ENCODE results near the gene LHFPL6.

Gene LHFPL6

DNA sequence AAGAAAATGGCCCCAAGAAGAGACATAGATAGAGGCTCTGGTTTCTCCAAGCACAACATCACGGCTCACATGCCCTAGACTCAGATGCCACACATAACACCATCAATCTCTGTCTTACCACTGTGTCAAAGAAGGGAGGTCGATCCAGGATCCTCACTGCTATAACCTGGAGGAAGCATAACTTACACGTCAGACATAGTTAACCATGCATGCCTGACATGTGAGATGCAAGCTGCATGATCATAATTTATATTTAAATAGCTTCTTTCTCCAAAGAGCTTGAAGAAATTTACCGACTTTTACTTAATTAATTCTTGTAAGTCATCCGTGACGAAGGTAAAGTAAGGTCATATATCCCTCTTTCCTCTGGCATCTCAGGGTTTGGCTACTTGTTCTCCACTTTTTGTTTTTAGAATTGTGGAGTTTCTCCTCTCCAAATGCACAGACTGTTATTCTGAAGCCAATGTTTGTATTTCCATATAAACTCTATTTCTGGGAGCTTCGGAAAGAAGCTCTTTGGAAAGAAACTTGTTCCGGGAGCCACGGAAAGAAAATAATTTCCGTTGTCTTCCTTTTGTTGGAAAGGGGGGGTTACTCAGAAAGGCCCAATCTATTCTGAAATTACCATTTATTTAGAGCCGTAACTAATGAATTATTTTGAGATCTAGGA, 205.6 kb downstream of the LHFPL6 start:
- no peak for DNase-seq
- no peaks in the 10 kb centered on the region for H3K9me2 ChIP-seq (replicated peaks; ENCODE audit: insufficient read depth, low read length)
- H3K36me3 ChIP-seq (replicated peaks; ENCODE audit: insufficient read depth, low read length), result no peaks in the 10 kb centered on the region
- no peaks in the 10 kb centered on the region for H3F3A ChIP-seq (ENCODE audit: insufficient read depth, low read length)
- no peaks in the 10 kb centered on the region for H3K4me1 ChIP-seq (ENCODE audit: low read length)
- H3K79me2 ChIP-seq (ENCODE audit: low read length), result no peaks in the 10 kb centered on the region
- TF ChIP-seq, protein P1, sequence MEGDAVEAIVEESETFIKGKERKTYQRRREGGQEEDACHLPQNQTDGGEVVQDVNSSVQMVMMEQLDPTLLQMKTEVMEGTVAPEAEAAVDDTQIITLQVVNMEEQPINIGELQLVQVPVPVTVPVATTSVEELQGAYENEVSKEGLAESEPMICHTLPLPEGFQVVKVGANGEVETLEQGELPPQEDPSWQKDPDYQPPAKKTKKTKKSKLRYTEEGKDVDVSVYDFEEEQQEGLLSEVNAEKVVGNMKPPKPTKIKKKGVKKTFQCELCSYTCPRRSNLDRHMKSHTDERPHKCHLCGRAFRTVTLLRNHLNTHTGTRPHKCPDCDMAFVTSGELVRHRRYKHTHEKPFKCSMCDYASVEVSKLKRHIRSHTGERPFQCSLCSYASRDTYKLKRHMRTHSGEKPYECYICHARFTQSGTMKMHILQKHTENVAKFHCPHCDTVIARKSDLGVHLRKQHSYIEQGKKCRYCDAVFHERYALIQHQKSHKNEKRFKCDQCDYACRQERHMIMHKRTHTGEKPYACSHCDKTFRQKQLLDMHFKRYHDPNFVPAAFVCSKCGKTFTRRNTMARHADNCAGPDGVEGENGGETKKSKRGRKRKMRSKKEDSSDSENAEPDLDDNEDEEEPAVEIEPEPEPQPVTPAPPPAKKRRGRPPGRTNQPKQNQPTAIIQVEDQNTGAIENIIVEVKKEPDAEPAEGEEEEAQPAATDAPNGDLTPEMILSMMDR (IDR thresholded peaks at IDR 0.05; ENCODE audit: low read length), result no peak
- TF ChIP-seq EZH2 (optimal IDR thresholded peaks at IDR 0.05; ENCODE audit: low read depth, low read length), result no peak
- TF ChIP-seq EZH2phosphoT487 (IDR thresholded peaks at IDR 0.05; ENCODE audit: low read length), result no peak
- H3K4me2 ChIP-seq (ENCODE audit: low read depth, low read length), result no peak overlapping the region
- H3K27ac ChIP-seq (ENCODE audit: low read length), result no peak overlapping the region
- H3K27me3 ChIP-seq (replicated peaks; ENCODE audit: insufficient read depth, low read length), result no peaks in the 10 kb centered on the region
- H3K9ac ChIP-seq (ENCODE audit: low read length), result no peak overlapping the region
- no peaks in the 10 kb centered on the region for H4K20me1 ChIP-seq (ENCODE audit: insufficient read depth, low read length)
- H3K4me3 ChIP-seq (ENCODE audit: low read length), result no peak overlapping the region
- H3K9me3 ChIP-seq (replicated peaks; ENCODE audit: insufficient read depth, low read length), result no peaks in the 10 kb centered on the region
- no peak overlapping the region for H2AFZ ChIP-seq (ENCODE audit: low read length)

DNA sequence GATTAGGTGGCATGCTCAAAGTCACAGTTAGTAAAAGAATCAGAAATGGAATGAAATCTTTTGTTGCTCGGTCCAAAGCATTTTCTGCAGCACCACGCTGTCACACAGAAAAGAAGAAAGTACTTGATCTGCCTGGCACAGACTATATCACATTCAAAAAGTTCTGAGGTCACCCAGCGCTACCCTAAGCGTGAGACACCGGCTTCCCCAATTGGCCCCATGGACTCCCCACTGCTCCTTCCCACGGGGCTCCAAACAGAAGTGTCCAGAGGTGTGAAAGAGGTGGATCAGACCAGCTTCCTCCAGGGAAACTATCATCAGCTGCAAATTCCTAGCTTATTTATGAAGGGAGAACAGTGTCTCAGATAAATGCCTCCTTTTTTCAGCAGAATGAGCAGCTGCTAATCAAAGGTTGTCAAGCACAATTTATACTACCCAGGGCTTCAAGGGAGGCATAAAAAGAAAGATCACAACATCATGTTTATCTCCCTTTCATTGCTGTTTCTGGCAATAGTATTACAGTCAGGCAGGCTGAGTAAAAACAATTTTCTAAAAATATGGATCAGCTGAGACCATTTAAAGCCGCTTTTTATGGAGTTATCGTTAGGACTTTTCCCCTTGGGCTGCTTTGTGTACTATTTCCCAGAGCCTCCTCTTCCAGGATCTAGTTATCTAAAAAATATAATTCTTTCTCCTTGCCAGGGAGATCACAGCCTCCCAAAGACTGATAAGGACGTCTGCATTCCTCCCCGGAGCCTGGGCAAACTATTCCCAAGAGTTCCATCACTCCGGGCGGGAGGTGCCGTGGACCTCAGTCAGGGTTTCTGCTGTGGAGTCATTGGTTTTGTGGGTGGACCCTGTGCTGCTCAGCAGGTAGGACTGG, 208.0 kb downstream of the LHFPL6 start:
- no peak overlapping the region for H3K9ac ChIP-seq (ENCODE audit: low read length)
- H3K4me1 ChIP-seq (ENCODE audit: low read length), result no peaks in the 10 kb centered on the region
- H2AFZ ChIP-seq (ENCODE audit: low read length), result no peak overlapping the region
- no peaks in the 10 kb centered on the region for H3K79me2 ChIP-seq (ENCODE audit: low read length)
- H3K27me3 ChIP-seq (replicated peaks; ENCODE audit: insufficient read depth, low read length), result no peaks in the 10 kb centered on the region
- no peak overlapping the region for H3K4me3 ChIP-seq (ENCODE audit: low read length)
- H3K27ac ChIP-seq (ENCODE audit: low read length), result no peak overlapping the region
- no peak overlapping the region for H3K4me2 ChIP-seq (ENCODE audit: low read depth, low read length)
- DNase-seq, result no peak
- no peaks in the 10 kb centered on the region for H3K9me2 ChIP-seq (replicated peaks; ENCODE audit: insufficient read depth, low read length)
- H3K9me3 ChIP-seq (replicated peaks; ENCODE audit: insufficient read depth, low read length), result no peaks in the 10 kb centered on the region
- no peaks in the 10 kb centered on the region for H3F3A ChIP-seq (ENCODE audit: insufficient read depth, low read length)
- TF ChIP-seq EZH2phosphoT487 (IDR thresholded peaks at IDR 0.05; ENCODE audit: low read length) (no peak), EZH2 (optimal IDR thresholded peaks at IDR 0.05; ENCODE audit: low read depth, low read length) (no peak)
- TF ChIP-seq, protein P1 (IDR thresholded peaks at IDR 0.05; ENCODE audit: low read length), result no peak
- H3K36me3 ChIP-seq (replicated peaks; ENCODE audit: insufficient read depth, low read length), result no peaks in the 10 kb centered on the region
- no peaks in the 10 kb centered on the region for H4K20me1 ChIP-seq (ENCODE audit: insufficient read depth, low read length)

DNA sequence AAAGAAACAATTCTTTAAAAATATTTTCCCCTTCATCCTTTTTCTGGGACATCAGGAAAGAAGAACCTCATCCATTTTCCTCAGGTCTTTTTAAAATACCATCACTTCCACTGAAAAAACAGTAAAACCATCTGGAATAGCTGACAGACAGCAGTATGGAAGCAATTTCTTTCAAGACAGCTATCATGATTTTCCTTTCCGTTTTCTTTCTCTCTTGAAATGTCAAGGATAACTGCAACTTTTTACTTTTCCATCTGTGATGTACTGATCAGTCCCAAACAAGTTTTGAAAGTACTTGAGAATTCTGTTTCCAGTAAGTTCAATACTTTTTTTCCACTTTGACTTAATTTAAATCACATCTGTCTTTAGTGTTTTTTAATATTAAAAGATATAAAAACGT, 211.2 kb downstream of the LHFPL6 start:
- no peaks in the 10 kb centered on the region for H3K79me2 ChIP-seq (ENCODE audit: low read length)
- DNase-seq, result no peak
- no peaks in the 10 kb centered on the region for H3K27me3 ChIP-seq (replicated peaks; ENCODE audit: insufficient read depth, low read length)

More for the DNA sequence above, 211.2 kb downstream of the LHFPL6 start:
- Histone ChIP-seq H3F3A (ENCODE audit: insufficient read depth, low read length) (no peaks in the 10 kb centered on the region), H3K36me3 (replicated peaks; ENCODE audit: insufficient read depth, low read length) (no peaks in the 10 kb centered on the region), H3K4me2 (ENCODE audit: low read depth, low read length) (no peak overlapping the region), H3K9me3 (replicated peaks; ENCODE audit: insufficient read depth, low read length) (no peaks in the 10 kb centered on the region), H4K20me1 (ENCODE audit: insufficient read depth, low read length) (no peaks in the 10 kb centered on the region), H2AFZ (ENCODE audit: low read length) (no peak overlapping the region), H3K4me1 (ENCODE audit: low read length) (no peaks in the 10 kb centered on the region), H3K9ac (ENCODE audit: low read length) (no peak overlapping the region), H3K4me3 (ENCODE audit: low read length) (no peak overlapping the region), H3K9me2 (replicated peaks; ENCODE audit: insufficient read depth, low read length) (no peaks in the 10 kb centered on the region), H3K27ac (ENCODE audit: low read length) (no peak overlapping the region)
- TF ChIP-seq, protein P1 (IDR thresholded peaks at IDR 0.05; ENCODE audit: low read length), result no peak
- TF ChIP-seq EZH2phosphoT487 (IDR thresholded peaks at IDR 0.05; ENCODE audit: low read length), result no peak
- TF ChIP-seq EZH2 (optimal IDR thresholded peaks at IDR 0.05; ENCODE audit: low read depth, low read length), result no peak

Measured in MM.1S (cell line).